Spleen (tissue), 11 donors: ENCODE measurements around the gene BCL3. TPM values are rescaled to one million over a fixed set of nuclear protein-coding genes. Genes with fewer than 3 reads are reported as not detected.

ENCODE experiments used
- DNase-seq: peaks from one replicate; pipeline ENCODE4 v3.0.0-alpha.2; 2020
- H3K27ac ChIP-seq, 8 donors: fragments of 200-600 bp; sonication (generic) in 7 of 8; 1 replicate in 4 of 8; 2 replicates in 4 of 8; pipeline versions ENCODE4 v1.5.0 to v1.8.0; 2016 to 2021; ENCODE audit warnings: inconsistent platforms in 4 of 8, mild to moderate bottlenecking in 4 of 8, moderate library complexity in 1 of 8
- H3K27me3 ChIP-seq, 7 donors: fragments of 200-600 bp; sonication (generic) in 6 of 7; replicated peaks in 1 of 7; 1 replicate in 4 of 7; 2 replicates in 3 of 7; pipeline versions ENCODE4 v1.5.0 to v1.8.0; 2016 to 2021; ENCODE audit warnings: inconsistent platforms in 3 of 7, mild to moderate bottlenecking in 1 of 7
- H3K36me3 ChIP-seq, 6 donors: fragments of 200-600 bp; sonication (generic) in 5 of 6; 1 replicate in 4 of 6; 2 replicates in 2 of 6; pipeline versions ENCODE4 v1.5.0 to v1.8.0; 2016 to 2021; ENCODE audit warnings: inconsistent platforms in 2 of 6
- H3K4me1 ChIP-seq, 6 donors: fragments of 200-600 bp; sonication (generic) in 5 of 6; 1 replicate in 3 of 6; 2 replicates in 3 of 6; pipeline versions ENCODE4 v1.5.0 to v1.8.0; 2016 to 2021; ENCODE audit warnings: inconsistent platforms in 3 of 6
- H3K4me3 ChIP-seq, 8 donors: fragments of 200-600 bp; sonication (generic) in 7 of 8; 1 replicate in 4 of 8; 2 replicates in 4 of 8; pipeline versions ENCODE4 v1.5.0 to v1.8.0; 2016 to 2021; ENCODE audit warnings: inconsistent platforms in 4 of 8, mild to moderate bottlenecking in 4 of 8, moderate library complexity in 2 of 8
- H3K9me3 ChIP-seq, 8 donors: fragments of 200-600 bp; sonication (generic) in 7 of 8; 1 replicate in 4 of 8; 2 replicates in 4 of 8; pipeline versions ENCODE4 v1.5.0 to v1.8.0; 2016 to 2021; ENCODE audit warnings: inconsistent platforms in 4 of 8
- CTCF ChIP-seq, 11 experiments: fragments of 200-600 bp in 7 of 11; fragments of 450-650 bp in 4 of 11; sonication (generic) in 4 of 11; IDR thresholded peaks in 8 of 11; conservative IDR thresholded peaks in 3 of 11; 1 replicate in 7 of 11; 2 replicates in 4 of 11; pipeline versions ENCODE4 v1.4.0 to v1.8.0; 2016 to 2021; ENCODE audit warnings: antibody characterized with exemption in 11 of 11, inconsistent platforms in 4 of 11, mild to moderate bottlenecking in 1 of 11
- POLR2A ChIP-seq, 3 donors: fragments of 450-650 bp; IDR thresholded peaks; one replicate each; pipeline ENCODE4 v1.5.1; 2017; ENCODE audit warnings: antibody characterized with exemption in 3 of 3, mild to moderate bottlenecking in 1 of 3
- POLR2AphosphoS5 ChIP-seq, 3 donors: sonication (generic); formaldehyde crosslinking; IDR thresholded peaks; one replicate each; pipeline ENCODE4 v1.5.1; 2017; ENCODE audit warnings: antibody characterized with exemption in 3 of 3
- WGBS, 5 donors: extraction: QIAGEN DNeasy Blood & Tissue Kit in 3 of 5; methylation state at CpG; one replicate each; pipeline versions ENCODE4 v1.1.5 to v1.1.7; 2013 to 2018; 5-methylcytosine and 5-hydroxymethylcytosine counted together
- intact Hi-C: fragments of 100-400 bp; cut with DNase I; formaldehyde crosslinking; loops from one replicate; pipeline ENCODE4 v1.15.0; 2023; ENCODE audit warnings: low total_unique reads
- polyA plus RNA-seq, 3 donors: library from polyadenylated mRNA; stranded (reverse); fragments of 200-250 nt; gene quantifications; one replicate each; pipeline ENCODE4 v1.2.1, GENCODE V29; 2013
- total RNA-seq, 7 donors: library from RNA; depleted of rRNA in 3 of 7; stranded (reverse); fragments of >200 nt in 3 of 7; fragmentation: NEBNext Ultra II Directional in 4 of 7; extraction: Animal tissue kit (Norgen Biotek cat#: 25700) in 4 of 7; gene quantifications; one replicate each; pipeline versions ENCODE4 v1.1.0 to v1.2.1, GENCODE V29; 2016 to 2021
- donor health status: healthy with polysubstance abuse.
- donor health status: DM: no; HTN: no; CAD: no; lungs with moderate emphysema.
- donor health status: DM: no; HTN: no; CAD: no.
- donor health status: Bipolar disorder and iron deficiency.
- donor health status: healthy.
- donor health status: DM: no; HTN: no; CAD: no.
- donor health status: DM: yes; HTN: yes; CAD: no.

Gene BCL3
- total and polyA plus RNA-seq, 10 donors, result 26.5 to 229 (median 76.9) TPM

- 78 to 97% (median 87%) methylated on average over 4 of the region's 4 CpGs for WGBS, 5 donors
- H3K4me3 ChIP-seq, result no peak overlapping the region
- H3K27me3 ChIP-seq, result no peaks in the 10 kb centered on the region
- no peak for DNase-seq
- TF ChIP-seq CTCF (IDR thresholded peaks at IDR 0.05 in 8 of 11, conservative IDR thresholded peaks at IDR 0.05 in 3 of 11), result no peak
- TF ChIP-seq POLR2AphosphoS5 (IDR thresholded peaks at IDR 0.05), result no peak
- no peak for TF ChIP-seq POLR2A (IDR thresholded peaks at IDR 0.05)
- peaks cover 0 to 24% (median 17%) of the 10 kb centered on the region in 6 donors for H3K4me1 ChIP-seq
- intact Hi-C loops, result no loop called here
- H3K36me3 ChIP-seq, result no peaks in the 10 kb centered on the region
- no peak overlapping the region for H3K27ac ChIP-seq
- no peaks in the 10 kb centered on the region for H3K9me3 ChIP-seq
Observed at GRCh38 chr19:44794610-44795009, 46.1 kb downstream of the BCL3 start.

GRCh38 chr19:44795398-44795987 is 47.0 kb downstream of the BCL3 start:
- peaks cover 0 to 32% (median 23%) of the 10 kb centered on the region in 6 donors for H3K4me1 ChIP-seq
- H3K27me3 ChIP-seq, result no peaks in the 10 kb centered on the region
- intact Hi-C loops, result no loop called here
- no peak for DNase-seq
- H3K4me3 ChIP-seq, result no peak overlapping the region
- no peaks in the 10 kb centered on the region for H3K9me3 ChIP-seq
- no peak for TF ChIP-seq CTCF (IDR thresholded peaks at IDR 0.05 in 8 of 11, conservative IDR thresholded peaks at IDR 0.05 in 3 of 11)
- no peak for TF ChIP-seq POLR2AphosphoS5 (IDR thresholded peaks at IDR 0.05)
- TF ChIP-seq POLR2A (IDR thresholded peaks at IDR 0.05), result no peak
- H3K27ac ChIP-seq, result no peak overlapping the region
- WGBS, 5 donors, result 67 to 84% (median 79%) methylated on average over 13 of the region's 13 CpGs
- no peaks in the 10 kb centered on the region for H3K36me3 ChIP-seq

- peak overlapping the region in 7 of 8 donors; percentile 60 to 76 (median 68) for H3K27ac ChIP-seq
- H3K9me3 ChIP-seq, result no peaks in the 10 kb centered on the region
- no peaks in the 10 kb centered on the region for H3K27me3 ChIP-seq
- DNase-seq, result no peak
- intact Hi-C loops, result no loop called here
- H3K4me1 ChIP-seq, result peaks cover 0 to 34% (median 24%) of the 10 kb centered on the region in 6 donors
- no peak overlapping the region for H3K4me3 ChIP-seq
- TF ChIP-seq POLR2A (IDR thresholded peaks at IDR 0.05) (no peak), CTCF (IDR thresholded peaks at IDR 0.05 in 8 of 11, conservative IDR thresholded peaks at IDR 0.05 in 3 of 11) (no peak), POLR2AphosphoS5 (IDR thresholded peaks at IDR 0.05) (no peak)
- WGBS, 5 donors, result 16 to 24% (median 18%) methylated on average over 12 of the region's 12 CpGs
- no peaks in the 10 kb centered on the region for H3K36me3 ChIP-seq
Observed at GRCh38 chr19:44796701-44797115, 48.2 kb downstream of the BCL3 start.

DNA sequence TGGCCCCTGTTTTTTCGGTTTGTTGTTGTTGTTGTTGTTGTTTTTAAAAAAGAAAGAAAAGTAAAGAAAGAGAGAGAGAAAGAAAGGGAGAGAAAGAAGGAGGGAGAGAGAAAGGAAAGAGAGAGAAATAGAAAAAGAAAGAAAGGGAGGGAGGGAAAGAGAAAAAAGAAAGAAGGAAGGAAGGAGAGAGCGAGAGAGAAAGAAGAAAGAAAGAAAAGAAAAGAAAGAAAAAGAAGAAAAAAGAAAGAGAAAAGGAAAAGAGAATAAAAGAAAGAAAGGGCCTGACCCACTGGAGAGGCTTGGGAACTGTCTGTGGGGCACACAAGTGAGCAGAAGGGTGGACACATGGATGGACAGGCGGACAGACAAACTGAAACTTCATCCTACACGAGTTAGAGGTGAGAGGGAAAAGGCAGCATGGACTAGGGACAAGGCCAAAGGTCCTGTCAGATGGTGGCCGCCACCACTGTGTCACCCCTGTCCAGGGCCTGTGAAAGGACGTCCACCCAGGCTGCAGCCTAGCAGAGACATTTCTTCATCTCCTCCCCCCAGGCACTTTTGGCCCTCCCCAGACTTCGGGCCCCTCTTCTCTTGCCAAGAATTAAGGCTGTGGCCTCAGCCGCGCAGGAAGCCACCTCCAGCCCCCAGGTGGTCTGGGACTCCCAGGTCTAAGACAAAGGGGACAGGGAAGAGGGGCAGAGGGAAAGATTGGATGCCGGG is 51.3 kb downstream of the BCL3 start:
- H3K27me3 ChIP-seq, result no peaks in the 10 kb centered on the region
- H3K4me3 ChIP-seq, result no peak overlapping the region
- DNase-seq, result no peak
- TF ChIP-seq POLR2AphosphoS5 (IDR thresholded peaks at IDR 0.05) (no peak), CTCF (IDR thresholded peaks at IDR 0.05 in 8 of 11, conservative IDR thresholded peaks at IDR 0.05 in 3 of 11) (no peak), POLR2A (IDR thresholded peaks at IDR 0.05) (no peak)
- WGBS, 5 donors, result 59 to 87% (median 73%) methylated on average over 10 of the region's 10 CpGs
- peaks cover 0 to 5% (median 0%) of the 10 kb centered on the region in 8 donors for H3K9me3 ChIP-seq
- H3K27ac ChIP-seq, result peak overlapping the region in 2 of 8 donors; percentile 23 to 44
- peaks cover 0 to 34% (median 24%) of the 10 kb centered on the region in 6 donors for H3K4me1 ChIP-seq
- intact Hi-C loops, result loop anchor here (5.0 kb wide), 1 partner anchor 43 kb away; no protein-coding TSS in a partner anchor
- H3K36me3 ChIP-seq, result no peaks in the 10 kb centered on the region
